ENCODE results near the gene CNTN6.

- TF ChIP-seq CTCF (IDR thresholded peaks at IDR 0.05) (no peak), POLR2A (IDR thresholded peaks at IDR 0.05) (no peak), EP300 (IDR thresholded peaks at IDR 0.05) (no peak)
Observed at GRCh38 chr3:1117843-1118473, 25.1 kb downstream of the CNTN6 start.

Data from ovary (tissue), 3 donors.